Astrocyte of the cerebellum (primary cell): Measurements from ENCODE around the gene OR1I1.

Source experiments
- DNase-seq: peaks from one replicate; pipeline ENCODE4 v3.0.0-alpha.2; 2011; ENCODE audit warnings: low read depth
- H3K4me3 ChIP-seq: 2 replicates; pipeline ENCODE4 v1.5.1; 2011; ENCODE audit warnings: mild to moderate bottlenecking, low read depth, low read length, moderate library complexity
- in situ Hi-C: cut with HindIII; loops from 2 replicates; pipeline ENCODE4 v1.10.0; 2017; ENCODE audit warnings: low sequenced_read_pairs
- TF ChIP-seq, protein P1 (sequence below): IDR thresholded peaks from 2 replicates; pipeline ENCODE4 v1.5.1; 2012; ENCODE audit warnings: low read length, low read depth, moderate library complexity, mild to moderate bottlenecking; ENCODE audit errors: missing control alignments

OR1I1 gene

GRCh38 chr19:15123031-15123890, 41.2 kb downstream of the OR1I1 start:
- no peak for DNase-seq
- TF ChIP-seq, protein P1, sequence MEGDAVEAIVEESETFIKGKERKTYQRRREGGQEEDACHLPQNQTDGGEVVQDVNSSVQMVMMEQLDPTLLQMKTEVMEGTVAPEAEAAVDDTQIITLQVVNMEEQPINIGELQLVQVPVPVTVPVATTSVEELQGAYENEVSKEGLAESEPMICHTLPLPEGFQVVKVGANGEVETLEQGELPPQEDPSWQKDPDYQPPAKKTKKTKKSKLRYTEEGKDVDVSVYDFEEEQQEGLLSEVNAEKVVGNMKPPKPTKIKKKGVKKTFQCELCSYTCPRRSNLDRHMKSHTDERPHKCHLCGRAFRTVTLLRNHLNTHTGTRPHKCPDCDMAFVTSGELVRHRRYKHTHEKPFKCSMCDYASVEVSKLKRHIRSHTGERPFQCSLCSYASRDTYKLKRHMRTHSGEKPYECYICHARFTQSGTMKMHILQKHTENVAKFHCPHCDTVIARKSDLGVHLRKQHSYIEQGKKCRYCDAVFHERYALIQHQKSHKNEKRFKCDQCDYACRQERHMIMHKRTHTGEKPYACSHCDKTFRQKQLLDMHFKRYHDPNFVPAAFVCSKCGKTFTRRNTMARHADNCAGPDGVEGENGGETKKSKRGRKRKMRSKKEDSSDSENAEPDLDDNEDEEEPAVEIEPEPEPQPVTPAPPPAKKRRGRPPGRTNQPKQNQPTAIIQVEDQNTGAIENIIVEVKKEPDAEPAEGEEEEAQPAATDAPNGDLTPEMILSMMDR, result no peak
- H3K4me3 ChIP-seq, result no peak overlapping the region
- in situ Hi-C loops, result no loop called here

DNA sequence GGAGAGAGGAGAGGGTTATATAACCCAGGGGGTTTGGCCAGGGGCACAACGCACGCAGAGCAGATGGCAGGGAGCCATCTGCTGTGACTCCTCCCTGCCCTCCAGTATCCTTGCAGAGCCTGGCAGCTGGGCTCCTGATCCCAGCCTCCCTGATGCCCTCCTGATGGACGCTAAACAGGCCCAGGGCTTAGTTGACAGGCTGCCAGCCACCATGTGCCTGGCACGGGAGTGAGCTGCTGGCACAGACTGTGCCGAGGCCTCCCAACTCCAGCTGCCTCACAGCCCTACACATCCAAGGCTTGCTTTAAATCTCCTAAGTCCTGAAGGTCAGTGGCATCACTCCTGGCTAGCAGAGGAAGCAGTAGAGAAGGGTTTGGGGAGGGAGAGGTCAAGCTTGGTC, 41.9 kb downstream of the OR1I1 start:
- DNase-seq, result no peak
- peak overlapping the region; percentile 93 for H3K4me3 ChIP-seq
- TF ChIP-seq, protein P1, result no peak
- in situ Hi-C loops, result no loop called here

- in situ Hi-C loops, result no loop called here
- TF ChIP-seq, protein P1, result no peak
- H3K4me3 ChIP-seq, result peak overlapping the region; percentile 93
- no peak for DNase-seq
These were observed 42.7 kb downstream of the OR1I1 start for GRCh38 chr19:15124572-15125231.

DNA sequence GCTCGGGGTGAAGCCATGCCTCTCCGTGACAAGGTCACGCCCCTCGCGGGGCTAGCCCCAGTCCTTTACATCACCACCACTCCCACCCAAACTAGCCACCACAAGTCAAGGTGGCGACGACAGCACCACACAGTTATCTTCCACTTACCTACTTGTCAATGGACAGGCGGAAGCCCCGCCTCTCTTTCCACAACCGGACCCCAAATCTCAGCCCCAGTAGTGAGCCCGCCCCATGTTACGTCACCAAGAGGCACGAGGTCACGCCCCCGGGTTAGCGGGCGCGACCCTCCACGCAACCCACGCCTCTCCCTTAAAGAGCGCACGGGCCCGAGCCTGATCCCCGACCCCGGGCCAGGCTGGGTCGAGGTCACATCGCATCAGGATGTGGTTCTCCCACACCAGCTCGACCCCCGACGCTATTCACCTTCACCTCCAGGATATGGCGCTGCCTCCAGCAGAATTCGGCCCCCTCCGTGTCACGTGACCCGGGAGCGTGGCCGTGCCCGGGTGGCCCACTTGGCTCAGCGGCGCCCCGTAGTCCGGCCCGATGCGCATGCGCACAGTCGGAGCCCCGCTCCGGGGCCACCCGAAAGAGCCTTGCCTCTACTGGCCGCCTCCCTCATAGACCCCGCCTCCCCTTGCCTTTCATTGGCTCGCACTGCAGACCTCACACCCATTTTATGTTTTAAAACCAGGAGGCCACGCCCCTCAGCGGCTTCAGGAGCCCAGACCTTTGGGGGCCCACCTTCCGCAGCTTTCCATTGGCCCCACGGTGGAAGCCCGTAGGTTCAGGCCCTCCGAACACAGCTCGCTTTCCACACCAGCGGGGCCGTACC, 43.4 kb downstream of the OR1I1 start:
- H3K4me3 ChIP-seq, result peak overlapping the region; percentile 93
- TF ChIP-seq, protein P1, result no peak
- in situ Hi-C loops, result no loop called here
- peak; percentile 91 for DNase-seq

GRCh38 chr19:15126131-15126910, 44.3 kb downstream of the OR1I1 start:
- in situ Hi-C loops, result no loop called here
- TF ChIP-seq, protein P1, result no peak
- DNase-seq, result no peak
- H3K4me3 ChIP-seq, result peak overlapping the region; percentile 93
